Hematopoietic multipotent progenitor cell treated with erythropoietin and hydrocortisone succinate and interleukin-3 and kit ligand, for 6 days (in vitro differentiated cells): ENCODE results near the gene CPEB4.

Source experiments
- DNase-seq: peaks from one replicate; pipeline ENCODE4 v3.0.0-alpha.2; 2015

CPEB4 gene

DNA sequence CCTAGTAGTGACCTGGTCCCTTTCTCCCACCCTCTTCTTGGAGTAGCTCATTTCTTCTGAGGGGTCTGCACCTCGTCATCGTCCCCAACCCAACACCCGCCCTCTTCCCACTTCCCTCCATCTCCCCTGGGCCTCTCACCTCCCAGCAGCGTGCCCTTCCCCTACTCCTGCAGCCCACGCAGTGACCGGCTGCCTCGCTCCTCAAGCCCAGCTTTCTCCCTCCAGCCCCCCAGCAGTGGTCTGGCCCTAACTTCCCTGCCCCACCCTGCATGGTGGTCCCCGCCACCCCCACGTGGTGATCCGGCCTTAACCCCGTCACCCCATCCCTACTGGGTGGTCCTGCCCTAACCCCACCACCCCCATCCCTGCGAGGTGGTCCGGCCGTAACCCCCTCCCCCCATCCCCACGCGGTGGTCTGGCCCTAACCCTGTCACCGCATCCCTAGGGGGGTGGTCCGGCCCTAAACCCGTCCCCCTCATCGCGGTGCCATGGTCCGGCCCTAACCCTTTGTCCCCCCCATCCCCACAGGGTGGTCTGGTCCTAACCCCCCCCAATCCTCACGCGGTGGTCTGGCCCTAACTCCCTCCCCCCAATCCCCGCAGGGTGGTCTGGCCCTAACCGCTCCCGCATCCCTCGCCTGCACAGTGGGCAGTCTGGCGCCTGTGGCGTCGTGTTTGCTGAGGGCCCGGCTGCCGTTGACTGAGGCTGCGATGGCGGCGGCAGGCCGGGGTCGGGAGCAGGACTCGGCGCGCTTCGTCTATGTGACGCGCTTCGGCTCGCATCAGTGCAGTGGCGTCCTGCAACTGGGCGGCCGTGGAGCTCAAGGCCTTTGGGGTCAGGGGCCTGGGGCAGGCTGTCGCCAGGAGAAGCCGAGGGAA is 100.6 kb downstream of the CPEB4 start, which contains the start of gene C5orf47:
Gene C5orf47, plus strand, starts transcription at position 617 of the 878 bp plus-strand sequence. Its CDS starts 94 bp downstream, at position 711.
- no peak for DNase-seq

DNA sequence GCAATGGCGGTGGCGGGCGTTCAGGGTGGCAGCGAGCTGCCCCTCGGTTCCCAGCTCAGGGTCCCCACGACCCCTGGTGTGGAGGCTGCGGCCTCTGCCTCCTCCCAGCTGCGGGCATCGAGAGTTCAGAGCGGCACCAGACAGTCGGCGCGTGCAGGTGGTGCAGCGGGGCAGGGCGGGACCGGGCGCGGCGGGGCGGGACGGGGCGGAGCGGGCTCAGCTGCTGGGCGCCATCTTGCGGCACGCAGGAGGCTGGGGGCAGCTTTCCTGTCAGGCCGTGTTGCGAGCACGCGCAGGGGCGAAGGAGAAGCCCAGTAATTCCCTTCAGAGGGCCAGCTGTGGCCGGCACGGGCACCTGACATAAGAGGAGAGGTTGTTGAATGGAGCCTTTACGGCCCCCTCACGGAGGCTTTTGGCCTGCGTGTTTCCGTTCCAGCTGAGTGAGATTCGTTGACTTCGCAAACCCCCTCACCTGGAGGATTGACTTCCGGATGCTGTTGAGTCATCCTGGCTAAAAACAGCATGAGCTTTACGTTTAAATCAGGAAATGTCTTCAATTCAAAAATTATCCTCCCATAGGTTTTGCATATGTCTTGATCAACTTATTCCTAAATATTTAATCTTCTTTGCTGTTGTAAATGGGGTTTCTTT is 101.4 kb downstream of the CPEB4 start:
- no peak for DNase-seq

DNA sequence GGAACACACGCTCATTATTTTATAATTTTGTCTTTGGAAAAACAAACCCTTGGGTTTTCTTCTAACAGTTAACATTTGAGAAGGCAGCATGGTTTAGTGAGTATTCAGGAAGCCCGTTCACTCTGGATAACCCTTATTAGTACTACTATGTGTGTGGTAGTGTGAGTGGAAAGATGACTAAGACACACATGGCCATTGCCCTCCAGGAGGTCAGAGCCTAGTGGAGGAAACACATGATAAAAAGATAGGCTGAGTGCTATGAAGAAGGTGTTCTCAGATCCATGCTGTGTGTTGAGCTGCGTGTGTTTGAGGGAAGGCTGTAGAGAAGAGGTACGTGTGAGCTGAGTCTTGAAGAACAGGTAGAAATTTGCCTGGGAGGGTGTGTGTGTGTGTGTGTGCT is 109.2 kb downstream of the CPEB4 start:
- DNase-seq = no peak

DNA sequence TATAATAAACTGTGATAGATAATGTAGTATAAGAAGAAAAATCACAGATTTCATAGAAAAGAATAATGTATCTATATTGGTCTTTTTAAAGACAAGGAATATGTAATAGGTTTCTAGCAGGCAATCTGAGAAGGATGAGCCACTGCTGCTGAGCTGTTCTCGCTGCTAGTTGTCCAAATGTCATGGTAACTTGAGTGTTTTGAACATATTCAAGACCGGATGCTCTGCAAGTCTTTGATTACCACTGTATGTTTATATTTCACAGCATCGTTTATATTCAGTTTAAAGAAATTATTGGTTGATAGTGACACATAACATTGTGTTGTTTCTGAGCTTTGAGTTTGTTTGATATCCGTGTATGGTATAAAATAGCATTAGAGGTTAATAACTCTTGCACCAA is 110.4 kb downstream of the CPEB4 start:
- DNase-seq = no peak

DNA sequence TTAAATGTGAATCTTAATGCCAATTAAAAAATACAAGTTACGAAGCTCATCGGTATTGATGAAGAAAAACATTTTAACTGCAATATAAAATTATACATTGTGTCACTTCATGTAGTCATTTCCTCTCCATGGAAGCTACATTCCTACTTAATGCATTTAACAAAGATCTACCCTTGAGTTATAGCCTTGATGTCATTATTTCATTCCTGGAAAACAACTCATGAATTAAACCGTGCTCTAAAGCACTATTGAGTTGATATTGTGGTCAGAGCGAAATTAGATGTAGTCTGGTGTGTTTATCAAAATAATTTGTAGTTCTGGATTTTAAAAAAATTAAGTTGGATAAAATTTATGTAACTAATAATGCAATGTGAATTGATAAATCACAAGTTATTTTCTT is 111.9 kb downstream of the CPEB4 start:
- no peak for DNase-seq

DNA sequence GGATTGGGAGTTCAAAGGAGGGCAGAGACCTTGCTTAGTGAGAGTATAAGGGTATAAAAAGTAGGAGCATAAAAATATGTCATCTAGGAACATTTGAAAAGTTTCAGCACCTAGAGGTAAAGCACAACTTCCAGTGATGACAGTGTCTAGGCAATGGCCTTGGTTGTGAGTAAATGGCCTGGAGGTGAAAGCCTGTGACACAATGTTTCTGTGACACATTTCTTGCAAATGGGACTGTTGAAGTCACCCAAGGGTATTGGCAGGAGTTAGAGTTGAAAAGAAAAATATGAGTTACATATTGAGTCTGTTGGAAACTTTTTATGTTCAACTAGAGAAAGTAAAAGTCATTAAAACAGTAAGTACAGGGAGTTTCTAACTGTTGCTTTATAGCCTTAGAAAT is 115.6 kb downstream of the CPEB4 start:
- no peak for DNase-seq

DNA sequence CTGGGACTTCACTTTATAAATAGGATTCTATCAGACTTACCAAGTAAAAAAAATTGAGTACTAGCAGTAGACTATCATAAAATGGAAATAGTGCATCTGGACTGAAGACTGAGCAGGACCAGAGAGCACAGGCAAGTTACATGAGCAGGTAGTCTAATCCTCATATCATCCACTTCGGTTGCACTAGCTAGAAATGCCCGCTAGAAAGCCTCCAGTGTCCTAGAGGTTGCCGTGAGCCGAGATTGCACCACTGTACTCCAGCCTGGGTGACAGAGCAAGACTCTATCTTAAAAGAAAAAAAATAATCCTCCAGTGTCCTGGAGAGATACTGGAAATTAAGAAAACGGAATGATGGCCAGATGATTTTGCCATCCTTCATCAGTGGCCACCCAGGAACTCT is 120.8 kb downstream of the CPEB4 start:
- DNase-seq = no peak

DNA sequence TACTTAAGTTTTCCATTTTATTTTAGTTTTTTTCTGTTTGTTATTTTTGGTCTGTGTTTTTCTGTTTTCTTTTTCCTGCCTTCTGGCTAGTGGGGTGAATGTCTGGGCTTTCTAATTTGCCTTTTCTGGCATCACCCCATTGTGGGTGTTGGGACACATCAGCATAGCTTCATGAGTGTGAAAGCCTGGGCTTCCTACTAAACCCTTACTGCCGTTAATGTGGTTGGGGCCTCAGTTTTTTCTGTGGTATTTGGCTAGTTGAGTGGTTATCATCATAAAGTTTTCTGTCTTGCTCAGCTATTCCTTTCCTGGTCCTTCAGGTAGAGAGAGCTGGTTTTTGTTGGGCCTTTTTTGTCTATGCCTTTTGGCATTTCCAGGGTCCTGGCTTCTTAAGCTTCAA is 122.2 kb downstream of the CPEB4 start:
- no peak for DNase-seq

DNA sequence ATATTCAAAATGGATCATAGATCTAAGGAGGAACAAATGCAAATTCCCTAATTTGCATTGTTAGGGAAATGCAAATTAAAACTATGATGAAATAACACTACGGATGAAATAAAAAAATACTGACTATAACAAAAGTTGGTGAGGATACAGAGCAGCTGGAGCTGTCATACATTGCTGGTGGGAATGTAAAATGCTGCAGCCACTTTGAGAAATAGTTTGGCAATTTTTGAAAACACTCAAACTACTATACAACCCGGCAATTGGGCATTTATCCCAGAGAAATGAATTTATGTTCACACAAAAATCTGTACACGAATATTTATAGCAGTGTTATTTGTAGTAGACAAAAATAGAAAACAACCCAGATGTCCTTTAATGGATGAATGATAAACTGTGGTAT is 123.3 kb downstream of the CPEB4 start:
- no peak for DNase-seq
